Gastroesophageal sphincter (tissue), 4 donors: ENCODE results near the gene SLC13A1. TPM values are rescaled to one million over a fixed set of nuclear protein-coding genes. Genes with fewer than 3 reads are reported as not detected.

Source experiments
- ATAC-seq: fragments of 150-250 bp; one replicate; pipeline ENCODE4 v1.9.1; 2016; ENCODE audit warnings: mild to moderate bottlenecking, moderate library complexity
- H3K27ac ChIP-seq, 4 donors: fragments of 200-600 bp; sonication (generic) in 3 of 4; 1 replicate in 3 of 4; 2 replicates in 1 of 4; pipeline ENCODE4 v1.5.1; 2016 to 2019
- H3K27me3 ChIP-seq: fragments of 200-600 bp; sonication (generic); one replicate; pipeline ENCODE4 v1.5.1; 2019
- H3K36me3 ChIP-seq, 2 donors: fragments of 200-600 bp; sonication (generic); one replicate each; pipeline ENCODE4 v1.5.1; 2019; ENCODE audit warnings: control low read depth in 1 of 2
- H3K4me1 ChIP-seq, 3 donors: fragments of 200-600 bp; sonication (generic); 1 replicate in 2 of 3; 2 replicates in 1 of 3; pipeline ENCODE4 v1.5.1; 2016 to 2019; ENCODE audit warnings: control low read depth in 2 of 3
- H3K4me3 ChIP-seq, 2 donors: fragments of 200-600 bp; sonication (generic); one replicate each; pipeline ENCODE4 v1.5.1; 2019; ENCODE audit warnings: mild to moderate bottlenecking in 1 of 2, moderate library complexity in 1 of 2
- H3K9me3 ChIP-seq, 3 donors: fragments of 200-600 bp; sonication (generic); one replicate each; pipeline ENCODE4 v1.5.1; 2017 to 2019; ENCODE audit warnings: control low read depth in 2 of 3
- EP300 ChIP-seq: sonication (generic); formaldehyde crosslinking; IDR thresholded peaks from one replicate; pipeline ENCODE4 v1.6.1; 2017; ENCODE audit warnings: antibody characterized with exemption, mild to moderate bottlenecking
- POLR2A ChIP-seq, 2 donors: fragments of 450-650 bp; IDR thresholded peaks; one replicate each; pipeline ENCODE4 v1.6.1; 2017; ENCODE audit warnings: antibody characterized with exemption in 2 of 2, mild to moderate bottlenecking in 2 of 2, moderate library complexity in 1 of 2
- POLR2AphosphoS5 ChIP-seq: sonication (generic); formaldehyde crosslinking; IDR thresholded peaks from one replicate; pipeline ENCODE4 v1.6.1; 2017; ENCODE audit warnings: antibody characterized with exemption
- WGBS, 2 donors: methylation state at CpG; one replicate each; pipeline ENCODE4 v1.1.5; 2018; ENCODE audit warnings: low coverage in 1 of 2; 5-methylcytosine and 5-hydroxymethylcytosine counted together
- total RNA-seq, 4 donors: library from RNA; depleted of rRNA; stranded (reverse); fragments of >200 nt; gene quantifications; one replicate each; pipeline ENCODE4 v1.1.0, GENCODE V29; 2016
- TF ChIP-seq, protein P1 (sequence below), 4 experiments: fragments of 200-600 bp in 2 of 4; fragments of 450-650 bp in 2 of 4; sonication (generic) in 1 of 4; IDR thresholded peaks; one replicate each; pipeline ENCODE4 v1.5.1; 2017 to 2019; ENCODE audit warnings: antibody characterized with exemption in 4 of 4, mild to moderate bottlenecking in 2 of 4, moderate library complexity in 2 of 4

Gene SLC13A1
- total RNA-seq, 4 donors from 2014 or later, result not detected

DNA sequence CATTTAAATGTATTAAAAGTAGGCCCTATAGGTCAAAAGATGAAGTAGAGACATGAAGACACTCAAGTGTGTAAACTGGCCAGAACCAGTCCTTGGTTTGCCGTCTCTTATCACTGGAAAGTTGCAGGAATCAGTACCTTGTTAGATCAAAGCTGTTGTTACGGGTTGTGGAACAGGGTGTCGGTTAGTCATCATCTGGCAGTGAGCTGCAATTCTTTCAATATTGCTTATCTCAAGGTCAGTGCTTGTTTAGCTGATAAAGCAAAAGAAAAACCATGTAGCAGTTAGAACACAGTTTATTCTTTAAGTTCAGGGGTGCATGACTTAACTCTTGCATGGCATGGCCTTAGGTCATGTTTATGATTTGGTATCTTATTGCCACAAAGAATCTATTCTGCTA lies 10.0 kb upstream of the SLC13A1 start:
- peaks cover 0 to 2% (median 0%) of the 10 kb centered on the region in 3 donors for H3K9me3 ChIP-seq
- H3K27ac ChIP-seq, result no peak overlapping the region
- no peak for TF ChIP-seq EP300
- TF ChIP-seq, protein P1, sequence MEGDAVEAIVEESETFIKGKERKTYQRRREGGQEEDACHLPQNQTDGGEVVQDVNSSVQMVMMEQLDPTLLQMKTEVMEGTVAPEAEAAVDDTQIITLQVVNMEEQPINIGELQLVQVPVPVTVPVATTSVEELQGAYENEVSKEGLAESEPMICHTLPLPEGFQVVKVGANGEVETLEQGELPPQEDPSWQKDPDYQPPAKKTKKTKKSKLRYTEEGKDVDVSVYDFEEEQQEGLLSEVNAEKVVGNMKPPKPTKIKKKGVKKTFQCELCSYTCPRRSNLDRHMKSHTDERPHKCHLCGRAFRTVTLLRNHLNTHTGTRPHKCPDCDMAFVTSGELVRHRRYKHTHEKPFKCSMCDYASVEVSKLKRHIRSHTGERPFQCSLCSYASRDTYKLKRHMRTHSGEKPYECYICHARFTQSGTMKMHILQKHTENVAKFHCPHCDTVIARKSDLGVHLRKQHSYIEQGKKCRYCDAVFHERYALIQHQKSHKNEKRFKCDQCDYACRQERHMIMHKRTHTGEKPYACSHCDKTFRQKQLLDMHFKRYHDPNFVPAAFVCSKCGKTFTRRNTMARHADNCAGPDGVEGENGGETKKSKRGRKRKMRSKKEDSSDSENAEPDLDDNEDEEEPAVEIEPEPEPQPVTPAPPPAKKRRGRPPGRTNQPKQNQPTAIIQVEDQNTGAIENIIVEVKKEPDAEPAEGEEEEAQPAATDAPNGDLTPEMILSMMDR (IDR thresholded peaks at IDR 0.05), result no peak
- no peak for TF ChIP-seq POLR2AphosphoS5
- no peak for TF ChIP-seq POLR2A (IDR thresholded peaks at IDR 0.05)
- no peaks in the 10 kb centered on the region for H3K27me3 ChIP-seq
- ATAC-seq, result no peak
- no peak overlapping the region for H3K4me3 ChIP-seq
- H3K4me1 ChIP-seq, result no peaks in the 10 kb centered on the region
- no peaks in the 10 kb centered on the region for H3K36me3 ChIP-seq
- WGBS, 2 donors, result 16 to 89% methylated on average over 3 of the region's 3 CpGs

DNA sequence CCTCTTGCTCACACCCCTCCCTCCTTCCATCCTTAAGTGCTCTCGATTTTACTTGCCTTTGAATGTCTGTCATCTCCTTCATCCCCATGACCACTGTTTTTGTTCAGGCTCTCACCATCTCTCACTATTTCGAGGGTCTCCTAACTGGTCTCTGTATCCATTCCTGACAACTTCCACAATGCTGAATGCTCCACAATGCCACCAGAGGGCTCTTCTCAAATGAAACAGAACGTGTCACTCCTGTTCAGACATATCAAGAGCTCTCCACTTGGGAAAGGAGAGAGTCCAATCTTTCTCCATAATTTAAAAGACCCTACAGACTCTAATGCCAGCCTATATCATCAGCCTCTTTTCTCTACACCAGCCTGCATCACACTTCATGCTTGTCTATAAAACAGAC lies 9.0 kb upstream of the SLC13A1 start:
- 49 to 56% methylated on average over 3 of the region's 3 CpGs for WGBS, 2 donors
- no peak overlapping the region for H3K27ac ChIP-seq
- TF ChIP-seq, protein P1 (IDR thresholded peaks at IDR 0.05), result peak in 1 of 4 experiments; percentile 28
- no peak for TF ChIP-seq POLR2AphosphoS5
- ATAC-seq, result no peak
- no peaks in the 10 kb centered on the region for H3K27me3 ChIP-seq
- no peaks in the 10 kb centered on the region for H3K9me3 ChIP-seq
- no peak overlapping the region for H3K4me3 ChIP-seq
- H3K4me1 ChIP-seq, result no peaks in the 10 kb centered on the region
- no peaks in the 10 kb centered on the region for H3K36me3 ChIP-seq

DNA sequence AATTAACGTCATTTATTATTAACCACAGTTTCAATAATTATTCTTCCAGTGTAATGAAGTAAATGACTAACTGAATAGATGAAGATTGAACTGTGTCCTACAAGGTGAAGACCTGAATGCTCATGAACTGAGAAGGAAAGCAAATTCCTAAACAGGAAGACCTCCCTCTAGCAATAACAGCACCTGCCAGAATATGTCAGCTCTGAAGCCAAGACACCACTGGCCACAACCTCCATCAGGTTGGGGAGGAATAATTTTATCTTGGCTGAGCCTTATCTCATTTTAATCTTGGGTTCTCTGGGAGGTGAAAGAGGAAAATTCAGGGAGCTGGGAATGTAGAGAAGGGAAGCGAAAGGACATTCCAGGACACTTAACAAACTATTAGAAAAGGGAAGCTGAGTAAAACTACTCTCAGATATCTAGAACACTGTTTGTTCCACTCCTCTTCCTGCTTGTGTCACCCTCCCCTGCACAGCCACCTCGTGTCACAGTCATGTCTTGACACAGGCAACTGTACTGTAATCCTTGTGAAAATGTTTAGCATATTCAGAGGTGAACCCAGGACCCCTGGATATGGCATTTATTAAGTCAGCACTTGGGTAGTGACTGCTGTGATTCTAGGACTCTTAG lies 4.6 kb upstream of the SLC13A1 start:
- Histone ChIP-seq H3K27ac (no peak overlapping the region), H3K4me1 (no peaks in the 10 kb centered on the region), H3K9me3 (no peaks in the 10 kb centered on the region), H3K27me3 (no peaks in the 10 kb centered on the region), H3K4me3 (no peak overlapping the region), H3K36me3 (no peaks in the 10 kb centered on the region)
- no peak for ATAC-seq
- TF ChIP-seq POLR2A (IDR thresholded peaks at IDR 0.05) (no peak), EP300 (no peak), POLR2AphosphoS5 (no peak)
- TF ChIP-seq, protein P1 (IDR thresholded peaks at IDR 0.05), result no peak
- 70 to 79% methylated on average over 3 of the region's 3 CpGs for WGBS, 2 donors

DNA sequence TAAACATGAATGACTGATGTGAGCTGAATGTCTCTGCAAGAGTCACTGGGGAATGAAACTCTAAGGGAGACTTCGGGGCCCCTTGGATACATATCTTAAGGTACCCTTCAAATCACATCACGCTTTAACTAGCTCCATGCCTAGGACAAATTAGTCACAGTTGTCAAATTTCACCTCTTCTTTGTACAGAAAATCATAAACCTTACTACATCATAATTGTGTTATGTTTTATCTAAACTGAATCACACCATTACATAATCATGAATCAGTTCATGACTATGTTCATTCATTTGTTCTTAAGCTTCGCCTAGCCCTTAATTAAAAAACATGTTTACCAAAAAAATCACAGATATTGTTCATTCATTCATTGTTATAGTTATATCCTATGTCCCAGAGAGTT lies 2.1 kb upstream of the SLC13A1 start:
- H3K4me1 ChIP-seq, result no peaks in the 10 kb centered on the region
- no peak overlapping the region for H3K27ac ChIP-seq
- no peak overlapping the region for H3K4me3 ChIP-seq
- H3K9me3 ChIP-seq, result no peaks in the 10 kb centered on the region
- no peaks in the 10 kb centered on the region for H3K27me3 ChIP-seq
- TF ChIP-seq EP300 (no peak), POLR2A (IDR thresholded peaks at IDR 0.05) (no peak), POLR2AphosphoS5 (no peak)
- TF ChIP-seq, protein P1 (IDR thresholded peaks at IDR 0.05), result no peak
- H3K36me3 ChIP-seq, result no peaks in the 10 kb centered on the region
- no peak for ATAC-seq
- 47 to 51% methylated on average over 3 of the region's 3 CpGs for WGBS, 2 donors
